Mucosa of stomach (tissue), 1 donor: ENCODE results near the gene RNPEPL1.

Source experiments
- H3K27me3 ChIP-seq: one replicate; pipeline ENCODE4 v1.7.0; 2013; ENCODE audit warnings: mild to moderate bottlenecking, low read length; ENCODE audit not compliant: control insufficient read depth, insufficient read depth
- H3K36me3 ChIP-seq: one replicate; pipeline ENCODE4 v1.7.0; 2013; ENCODE audit warnings: low read length; ENCODE audit not compliant: control insufficient read depth, insufficient read depth
- H3K4me1 ChIP-seq: one replicate; pipeline ENCODE4 v1.7.0; 2013; ENCODE audit warnings: mild to moderate bottlenecking, low read length; ENCODE audit not compliant: control insufficient read depth, insufficient read depth
- H3K4me3 ChIP-seq: one replicate; pipeline ENCODE4 v1.7.0; 2013; ENCODE audit warnings: low read length
- H3K9ac ChIP-seq: one replicate; pipeline ENCODE4 v1.7.0; 2013; ENCODE audit warnings: mild to moderate bottlenecking, low read length, moderate library complexity
- H3K9me3 ChIP-seq: one replicate; pipeline ENCODE4 v1.7.0; 2013; ENCODE audit warnings: mild to moderate bottlenecking, low read length, moderate library complexity; ENCODE audit not compliant: control insufficient read depth
- donor health status: Pancreatic carcinoma.

The RNPEPL1 gene

DNA sequence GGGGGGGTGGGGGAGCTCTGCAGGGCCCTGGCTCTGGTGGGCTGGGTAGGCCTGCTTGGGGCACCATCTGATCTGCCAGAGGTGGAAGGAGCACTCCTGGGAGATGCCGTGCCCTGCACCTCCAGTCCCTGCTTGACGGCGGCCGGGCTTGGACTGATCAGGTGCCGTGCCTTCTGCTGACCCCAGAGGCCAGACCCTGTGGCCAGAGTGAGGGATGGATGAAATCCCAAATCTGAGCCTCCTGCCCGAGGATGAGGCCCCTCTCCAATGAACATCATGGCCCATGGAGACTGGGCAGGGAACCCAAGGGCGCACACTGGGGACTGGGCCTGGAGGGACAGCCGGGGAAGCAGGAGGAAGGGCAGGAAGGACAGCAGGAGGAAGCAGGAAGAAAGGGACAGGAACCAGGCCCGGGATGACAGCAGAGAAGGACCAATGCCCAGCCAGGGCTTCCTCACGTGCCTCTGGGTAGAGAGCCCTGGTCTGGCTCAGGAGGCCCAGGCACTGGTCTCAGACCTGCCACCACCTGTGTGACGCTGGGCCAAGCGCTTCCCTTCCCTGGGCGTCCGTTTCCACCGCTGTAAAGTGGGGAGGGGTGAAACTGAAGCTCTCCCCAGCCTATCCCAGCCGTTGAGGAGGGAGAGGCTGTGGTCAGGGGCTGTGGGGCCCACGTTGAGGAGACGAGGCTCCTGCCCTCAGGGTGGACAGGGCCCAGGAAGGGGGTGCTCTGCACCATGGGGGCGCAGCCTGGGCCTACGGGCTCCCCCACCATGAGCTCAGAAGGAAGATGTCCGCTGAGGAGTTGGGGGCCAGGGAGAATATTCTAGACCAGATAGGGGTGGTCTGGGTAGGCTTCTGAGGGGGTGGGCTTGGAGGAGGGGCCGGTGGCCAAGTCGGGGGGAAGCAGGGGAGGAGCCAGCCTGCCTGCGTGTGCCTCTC lies 56.0 kb downstream of the RNPEPL1 start:
- no peak overlapping the region for H3K9ac ChIP-seq
- no peak overlapping the region for H3K4me3 ChIP-seq
- H3K9me3 ChIP-seq: no peaks in the 10 kb centered on the region
- H3K36me3 ChIP-seq: peaks cover 4% of the 10 kb centered on the region
- no peaks in the 10 kb centered on the region for H3K27me3 ChIP-seq
- peaks cover 8% of the 10 kb centered on the region for H3K4me1 ChIP-seq

GRCh38 chr2:240624950-240625621 lies 56.8 kb downstream of the RNPEPL1 start, which contains the start of gene GPR35:
Gene GPR35 (plus strand): TSS chr2:240625480. CDS start chr2:240629953, 4,473 bp downstream.
- H3K36me3 ChIP-seq: no peaks in the 10 kb centered on the region
- peak within 1 kb of the TSS; percentile 48 for H3K9ac ChIP-seq
- H3K4me1 ChIP-seq: peaks cover 8% of the 10 kb centered on the region
- no peaks in the 10 kb centered on the region for H3K27me3 ChIP-seq
- H3K4me3 ChIP-seq: no peak within 1 kb of the TSS
- no peaks in the 10 kb centered on the region for H3K9me3 ChIP-seq

DNA sequence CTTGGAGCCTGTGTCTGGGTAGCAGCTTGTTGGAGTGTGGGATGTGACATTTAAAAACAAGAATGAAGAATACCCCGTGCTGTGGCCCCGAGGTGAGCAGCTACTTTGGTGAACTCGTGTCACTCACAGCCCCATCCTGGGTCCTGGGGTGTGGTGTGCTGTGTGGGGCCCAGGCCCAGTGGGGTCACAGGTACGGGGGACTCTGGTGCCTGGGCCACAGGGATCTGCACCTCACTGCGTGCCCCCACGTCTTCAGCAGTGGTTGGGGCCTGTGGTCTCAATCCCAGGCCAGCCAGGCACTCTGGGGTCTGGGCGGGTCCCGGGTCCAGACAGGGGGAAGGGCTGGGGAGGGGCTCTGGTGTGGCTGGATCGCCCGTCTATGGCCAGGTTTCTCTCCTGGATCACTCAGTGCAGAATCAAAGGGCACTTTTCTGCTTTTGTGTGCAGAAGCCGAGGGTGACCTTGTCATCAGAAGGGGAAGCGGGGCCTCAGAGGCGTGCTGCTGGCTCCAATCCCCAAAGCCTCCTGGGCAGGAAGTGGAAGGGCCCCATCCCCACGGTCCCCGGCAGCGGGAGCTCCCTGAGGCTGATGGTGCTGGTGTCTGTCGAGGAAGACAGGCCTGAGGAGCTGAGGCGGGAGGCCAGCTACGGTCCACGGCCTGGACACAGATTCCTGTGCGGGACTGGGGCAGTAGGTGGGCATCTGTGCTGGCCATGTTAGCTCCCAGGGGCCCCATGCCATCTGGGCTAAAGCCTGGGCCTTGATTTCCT lies 58.4 kb downstream of the RNPEPL1 start:
- H3K9me3 ChIP-seq: no peaks in the 10 kb centered on the region
- no peaks in the 10 kb centered on the region for H3K27me3 ChIP-seq
- no peak overlapping the region for H3K4me3 ChIP-seq
- no peak overlapping the region for H3K9ac ChIP-seq
- peaks cover 8% of the 10 kb centered on the region for H3K4me1 ChIP-seq
- H3K36me3 ChIP-seq: no peaks in the 10 kb centered on the region

GRCh38 chr2:240627736-240628506 lies 59.6 kb downstream of the RNPEPL1 start:
- H3K9me3 ChIP-seq: no peaks in the 10 kb centered on the region
- H3K27me3 ChIP-seq: no peaks in the 10 kb centered on the region
- H3K4me1 ChIP-seq: peaks cover 8% of the 10 kb centered on the region
- no peak overlapping the region for H3K9ac ChIP-seq
- H3K36me3 ChIP-seq: no peaks in the 10 kb centered on the region
- no peak overlapping the region for H3K4me3 ChIP-seq

- Histone ChIP-seq H3K36me3 (no peaks in the 10 kb centered on the region), H3K4me3 (no peak overlapping the region), H3K27me3 (no peaks in the 10 kb centered on the region), H3K9ac (no peak overlapping the region), H3K4me1 (peaks cover 8% of the 10 kb centered on the region), H3K9me3 (no peaks in the 10 kb centered on the region)
Observed at GRCh38 chr2:240628507-240628807, 60.2 kb downstream of the RNPEPL1 start.

DNA sequence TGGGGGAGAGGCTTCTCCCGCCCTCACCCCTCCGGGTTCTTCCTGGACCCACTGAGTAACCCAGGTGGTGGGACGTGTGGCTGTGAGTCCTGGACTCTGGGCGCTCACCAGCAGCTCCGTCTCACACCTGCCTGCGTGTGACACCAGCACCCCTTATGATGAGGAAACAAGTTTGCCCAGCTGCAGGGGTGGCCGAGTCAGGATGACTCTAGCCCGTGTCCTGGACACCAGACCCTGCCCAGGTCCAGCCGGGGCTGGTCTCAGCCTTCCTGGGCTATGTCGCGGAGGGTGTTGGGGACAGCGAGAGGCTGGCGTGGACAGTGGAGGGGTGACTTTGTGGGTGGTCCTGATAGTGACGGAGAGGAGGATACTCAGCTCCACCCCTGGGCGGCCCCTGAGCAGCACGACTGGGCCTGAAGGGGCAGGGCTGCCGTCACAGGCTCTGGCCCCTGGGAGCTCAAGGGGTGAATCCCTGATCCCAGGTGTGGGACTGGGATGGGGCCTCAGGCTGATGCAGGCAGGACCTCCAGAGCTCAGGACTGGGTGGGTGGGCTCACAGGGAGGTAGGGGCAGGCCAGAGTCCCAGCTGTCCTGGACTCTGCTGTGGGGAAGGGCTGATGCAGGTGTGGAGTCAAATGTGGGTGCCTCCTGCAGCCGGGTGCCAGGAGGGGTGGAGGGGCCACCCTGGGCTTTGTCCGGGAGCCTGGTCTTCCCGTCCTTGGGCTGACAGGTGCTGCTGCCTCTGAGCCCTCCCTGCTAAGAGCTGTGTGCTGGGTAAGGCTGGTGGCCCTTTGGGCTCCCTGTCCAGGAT lies 60.7 kb downstream of the RNPEPL1 start:
- peaks cover 8% of the 10 kb centered on the region for H3K4me1 ChIP-seq
- no peaks in the 10 kb centered on the region for H3K36me3 ChIP-seq
- no peak overlapping the region for H3K9ac ChIP-seq
- H3K27me3 ChIP-seq: no peaks in the 10 kb centered on the region
- no peak overlapping the region for H3K4me3 ChIP-seq
- peaks cover 4% of the 10 kb centered on the region for H3K9me3 ChIP-seq

GRCh38 chr2:240629619-240629967 lies 61.3 kb downstream of the RNPEPL1 start:
- Histone ChIP-seq H3K9ac (no peak overlapping the region), H3K36me3 (no peaks in the 10 kb centered on the region), H3K27me3 (no peaks in the 10 kb centered on the region), H3K4me3 (no peak overlapping the region), H3K9me3 (peaks cover 5% of the 10 kb centered on the region), H3K4me1 (peaks cover 8% of the 10 kb centered on the region)

- no peaks in the 10 kb centered on the region for H3K36me3 ChIP-seq
- no peak overlapping the region for H3K9ac ChIP-seq
- peaks cover 5% of the 10 kb centered on the region for H3K9me3 ChIP-seq
- H3K4me1 ChIP-seq: peaks cover 8% of the 10 kb centered on the region
- H3K27me3 ChIP-seq: no peaks in the 10 kb centered on the region
- no peak overlapping the region for H3K4me3 ChIP-seq
Observed at GRCh38 chr2:240629968-240630770, 61.9 kb downstream of the RNPEPL1 start.
